BE2C (cell line): ENCODE data around the gene C2orf49.
A peak's percentile ranks its signal among the peaks of the same experiment; 100 is the strongest.

Source experiments
- DNase-seq: peaks from one replicate; pipeline ENCODE4 v3.0.0-alpha.2; 2020
- H3K27me3 ChIP-seq: fragments of 250-450 bp; sonication (Bioruptor Pico); 2 replicates; pipeline ENCODE4 v1.5.1; 2020; ENCODE audit warnings: mild to moderate bottlenecking
- H3K36me3 ChIP-seq: fragments of 250-450 bp; sonication (Bioruptor Pico); 2 replicates; pipeline ENCODE4 v1.5.1; 2020; ENCODE audit warnings: mild to moderate bottlenecking
- H3K4me1 ChIP-seq: fragments of 250-450 bp; sonication (Bioruptor Pico); 2 replicates; pipeline ENCODE4 v1.5.1; 2020
- H3K4me3 ChIP-seq: 2 replicates; pipeline ENCODE4 v1.5.1; 2011; ENCODE audit warnings: low read depth, low read length
- H3K9me3 ChIP-seq: fragments of 250-450 bp; sonication (Bioruptor Pico); 2 replicates; pipeline ENCODE4 v1.5.1; 2020
- CTCF ChIP-seq: IDR thresholded peaks from 2 replicates; pipeline ENCODE4 v1.5.1; 2012; ENCODE audit warnings: mild to moderate bottlenecking, low read depth, low read length

Gene C2orf49

GRCh38 chr2:105368759-105369408 is 31.5 kb downstream of the C2orf49 start:
- Histone ChIP-seq H3K36me3 (peaks cover 36% of the 10 kb centered on the region), H3K4me1 (no peaks in the 10 kb centered on the region), H3K9me3 (no peaks in the 10 kb centered on the region), H3K4me3 (no peak overlapping the region), H3K27me3 (no peaks in the 10 kb centered on the region)
- no peak for TF ChIP-seq CTCF
- no peak for DNase-seq

- Histone ChIP-seq H3K9me3 (no peaks in the 10 kb centered on the region), H3K4me1 (no peaks in the 10 kb centered on the region), H3K36me3 (peaks cover 33% of the 10 kb centered on the region), H3K4me3 (no peak overlapping the region), H3K27me3 (no peaks in the 10 kb centered on the region)
- TF ChIP-seq CTCF, result peak; percentile 77
- DNase-seq, result peak; percentile 78
Measured at GRCh38 chr2:105369777-105370690, 32.7 kb downstream of the C2orf49 start.

GRCh38 chr2:105371156-105371555 is 33.8 kb downstream of the C2orf49 start:
- Histone ChIP-seq H3K4me3 (no peak overlapping the region), H3K36me3 (peaks cover 26% of the 10 kb centered on the region), H3K4me1 (no peaks in the 10 kb centered on the region), H3K27me3 (no peaks in the 10 kb centered on the region), H3K9me3 (no peaks in the 10 kb centered on the region)
- DNase-seq, result no peak
- no peak for TF ChIP-seq CTCF

- no peaks in the 10 kb centered on the region for H3K9me3 ChIP-seq
- TF ChIP-seq CTCF, result no peak
- no peak for DNase-seq
- H3K4me3 ChIP-seq, result no peak overlapping the region
- peaks cover 23% of the 10 kb centered on the region for H3K36me3 ChIP-seq
- no peaks in the 10 kb centered on the region for H3K4me1 ChIP-seq
- H3K27me3 ChIP-seq, result no peaks in the 10 kb centered on the region
Measured at GRCh38 chr2:105371810-105372209, 34.5 kb downstream of the C2orf49 start.

GRCh38 chr2:105373344-105373781 is 36.0 kb downstream of the C2orf49 start:
- Histone ChIP-seq H3K36me3 (peaks cover 20% of the 10 kb centered on the region), H3K27me3 (no peaks in the 10 kb centered on the region), H3K4me3 (no peak overlapping the region), H3K4me1 (peaks cover 3% of the 10 kb centered on the region; the same call in 1 of the 2 replicates), H3K9me3 (no peaks in the 10 kb centered on the region)
- no peak for TF ChIP-seq CTCF
- no peak for DNase-seq
